ENCODE data around the gene SPATA9.

DNA sequence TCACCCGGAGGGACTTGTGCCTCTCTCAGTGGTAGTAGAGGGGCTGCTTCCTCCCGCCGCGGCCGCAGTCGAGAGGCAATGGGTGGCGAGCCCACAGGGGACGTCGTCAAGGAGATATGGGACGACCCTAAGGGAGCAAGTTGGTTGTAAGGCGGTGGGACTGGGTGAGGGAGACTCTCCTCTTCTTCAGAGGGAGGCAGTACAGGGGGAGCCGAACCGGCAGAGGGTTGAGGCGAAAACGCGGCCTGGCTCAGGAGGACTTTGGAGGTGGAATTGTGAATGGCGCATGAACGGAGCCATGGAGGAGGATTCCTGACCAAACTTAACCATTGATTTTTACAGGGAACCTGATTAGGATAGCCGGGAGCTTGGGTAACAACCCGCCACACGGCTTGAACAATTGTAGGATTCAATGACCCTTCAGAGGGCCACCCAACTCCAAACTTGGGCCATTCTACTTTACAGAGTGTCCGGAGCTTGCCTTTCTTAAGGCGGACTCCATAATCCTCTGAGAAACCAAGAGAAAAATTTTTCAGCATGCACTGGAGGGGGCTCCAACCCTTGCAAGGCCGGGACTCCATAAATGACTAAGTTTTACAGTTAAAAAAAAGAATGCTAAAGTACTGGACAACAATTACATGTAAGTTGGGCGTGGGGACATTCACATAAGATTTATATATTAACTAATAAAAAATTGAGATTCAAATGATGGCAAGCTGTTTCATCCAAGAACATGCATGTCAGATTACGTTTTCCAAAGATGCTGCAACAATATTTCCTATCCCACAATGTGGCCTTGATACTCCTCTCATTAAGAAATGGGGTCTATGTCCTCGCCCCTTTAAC, 28.9 kb upstream of the SPATA9 start:
- TF ChIP-seq, protein P1, sequence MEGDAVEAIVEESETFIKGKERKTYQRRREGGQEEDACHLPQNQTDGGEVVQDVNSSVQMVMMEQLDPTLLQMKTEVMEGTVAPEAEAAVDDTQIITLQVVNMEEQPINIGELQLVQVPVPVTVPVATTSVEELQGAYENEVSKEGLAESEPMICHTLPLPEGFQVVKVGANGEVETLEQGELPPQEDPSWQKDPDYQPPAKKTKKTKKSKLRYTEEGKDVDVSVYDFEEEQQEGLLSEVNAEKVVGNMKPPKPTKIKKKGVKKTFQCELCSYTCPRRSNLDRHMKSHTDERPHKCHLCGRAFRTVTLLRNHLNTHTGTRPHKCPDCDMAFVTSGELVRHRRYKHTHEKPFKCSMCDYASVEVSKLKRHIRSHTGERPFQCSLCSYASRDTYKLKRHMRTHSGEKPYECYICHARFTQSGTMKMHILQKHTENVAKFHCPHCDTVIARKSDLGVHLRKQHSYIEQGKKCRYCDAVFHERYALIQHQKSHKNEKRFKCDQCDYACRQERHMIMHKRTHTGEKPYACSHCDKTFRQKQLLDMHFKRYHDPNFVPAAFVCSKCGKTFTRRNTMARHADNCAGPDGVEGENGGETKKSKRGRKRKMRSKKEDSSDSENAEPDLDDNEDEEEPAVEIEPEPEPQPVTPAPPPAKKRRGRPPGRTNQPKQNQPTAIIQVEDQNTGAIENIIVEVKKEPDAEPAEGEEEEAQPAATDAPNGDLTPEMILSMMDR (IDR thresholded peaks at IDR 0.05) = no peak
- no peak for TF ChIP-seq POLR2A (IDR thresholded peaks at IDR 0.05)

All from body of pancreas (tissue), 4 donors.